HG03175 (cell line): Measurements from ENCODE around the gene ADGRL4.

Experiments used
- ATAC-seq: cut with Tn5 transposase; IDR thresholded peaks from one replicate; pipeline ENCODE4 v1.9.1; 2021; ENCODE audit warnings: mild to moderate bottlenecking, moderate library complexity; ENCODE audit not compliant: unreplicated experiment

ADGRL4 gene

DNA sequence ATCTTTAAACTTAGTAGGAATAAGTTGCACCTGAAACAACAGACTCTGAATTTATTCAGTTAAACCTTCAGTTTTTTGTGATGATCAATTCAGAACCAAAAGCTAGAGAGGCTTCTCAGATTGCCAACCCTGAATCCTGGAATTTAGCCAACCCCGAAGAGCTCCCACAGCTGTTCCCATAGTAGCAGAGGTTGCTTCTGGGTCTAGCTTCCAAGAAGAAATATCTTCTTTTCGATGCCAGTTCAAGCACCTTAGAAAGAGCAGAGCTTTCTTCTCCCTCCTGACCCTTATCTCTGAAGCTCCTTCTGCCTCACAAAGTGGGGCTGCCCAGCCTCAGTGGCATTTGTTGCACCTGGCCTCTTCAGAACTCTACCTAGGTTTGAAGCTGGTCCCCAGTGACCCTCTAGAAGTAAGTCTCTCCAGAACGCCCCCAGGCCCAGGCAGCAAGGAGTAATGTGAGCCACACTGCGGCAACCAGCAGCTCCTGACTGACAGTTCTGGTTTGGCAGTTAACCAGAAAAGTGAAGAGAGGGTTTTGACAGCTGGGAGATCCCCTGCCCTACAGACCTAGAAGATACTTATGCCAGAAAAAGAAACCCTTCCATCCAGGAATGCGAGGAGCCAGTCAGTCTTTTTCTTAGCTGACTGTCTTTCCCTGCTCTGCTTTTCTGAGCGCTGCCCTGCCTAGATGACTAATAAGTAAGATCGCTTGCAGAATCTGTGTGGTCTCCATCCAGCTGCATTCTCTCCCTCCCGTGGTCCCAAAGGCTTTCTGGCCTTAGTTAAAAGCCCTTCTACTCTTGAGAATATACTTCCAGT, 165.9 kb downstream of the ADGRL4 start:
- ATAC-seq: no peak
